ENCODE results near the gene NOS1AP.

- TF ChIP-seq CTCF (IDR thresholded peaks at IDR 0.05) (no peak), POLR2A (IDR thresholded peaks at IDR 0.05) (no peak)
Observed at GRCh38 chr1:162195567-162195966, 126.1 kb downstream of the NOS1AP start.
